DND-41 (cell line): Measurements from ENCODE around the gene ELOA.

ENCODE experiments used
- ATAC-seq: fragments of 200-7000 bp; cut with Tn5 transposase; 3 replicates; pipeline ENCODE4 v1.9.1; 2021; ENCODE audit warnings: low read depth; ENCODE audit not compliant: insufficient read depth
- DNase-seq: peaks from one replicate; pipeline ENCODE4 v3.0.0-alpha.2; 2020
- H2AFZ ChIP-seq: 2 replicates; pipeline ENCODE4 v1.6.0; 2012; ENCODE audit warnings: low read depth, low read length
- H3K27ac ChIP-seq: 2 replicates; pipeline ENCODE4 v1.5.1; 2012; ENCODE audit warnings: low read length, inconsistent platforms
- H3K27me3 ChIP-seq: fragments of 200-600 bp; sonication (generic); 2 replicates; pipeline ENCODE4 v1.6.0; 2012; ENCODE audit warnings: low read length, mild to moderate bottlenecking, inconsistent platforms; ENCODE audit not compliant: insufficient read depth, poor library complexity
- H3K36me3 ChIP-seq: 2 replicates; pipeline ENCODE4 v1.5.1; 2012; ENCODE audit warnings: low read length, inconsistent platforms; ENCODE audit not compliant: insufficient read depth
- H3K4me1 ChIP-seq: 2 replicates; pipeline ENCODE4 v1.5.1; 2012; ENCODE audit warnings: mild to moderate bottlenecking, low read length; ENCODE audit not compliant: insufficient read depth
- H3K4me2 ChIP-seq: 2 replicates; pipeline ENCODE4 v1.6.0; 2012; ENCODE audit warnings: mild to moderate bottlenecking, moderate library complexity, low read length, inconsistent platforms; ENCODE audit not compliant: insufficient read depth
- H3K4me3 ChIP-seq, 2 experiments: fragments of 200-600 bp in 1 of 2; shearing (Covaris generic) in 1 of 2; 2 replicates each; pipeline ENCODE4 v1.5.1; 2012 to 2016; ENCODE audit warnings: inconsistent platforms in 2 of 2, low read length in 2 of 2, mild to moderate bottlenecking in 2 of 2, low read depth in 1 of 2, moderate library complexity in 1 of 2
- H3K79me2 ChIP-seq: 2 replicates; pipeline ENCODE4 v1.6.0; 2012; ENCODE audit warnings: low read length, inconsistent platforms; ENCODE audit not compliant: insufficient read depth
- H3K9ac ChIP-seq: 2 replicates; pipeline ENCODE4 v1.6.0; 2012; ENCODE audit warnings: low read depth, mild to moderate bottlenecking, inconsistent platforms, low read length, moderate library complexity
- H3K9me3 ChIP-seq: 2 replicates; pipeline ENCODE4 v1.5.1; 2012; ENCODE audit warnings: low read length, moderate library complexity, mild to moderate bottlenecking, inconsistent platforms; ENCODE audit not compliant: insufficient read depth, severe bottlenecking
- H4K20me1 ChIP-seq: 2 replicates; pipeline ENCODE4 v1.6.0; 2012; ENCODE audit warnings: low read length; ENCODE audit not compliant: insufficient read depth
- EZH2 ChIP-seq: IDR thresholded peaks from 3 replicates; pipeline ENCODE4 v1.6.1; 2012; ENCODE audit warnings: borderline replicate concordance, low read depth, mild to moderate bottlenecking, moderate library complexity, low read length, inconsistent platforms; ENCODE audit not compliant: severe bottlenecking
- TF ChIP-seq, protein P1 (sequence below): IDR thresholded peaks from 2 replicates; pipeline ENCODE4 v1.5.1; 2012; ENCODE audit warnings: borderline replicate concordance, low read length, moderate library complexity, mild to moderate bottlenecking; ENCODE audit not compliant: poor library complexity, severe bottlenecking; ENCODE audit errors: extremely low read depth

Gene ELOA

DNA sequence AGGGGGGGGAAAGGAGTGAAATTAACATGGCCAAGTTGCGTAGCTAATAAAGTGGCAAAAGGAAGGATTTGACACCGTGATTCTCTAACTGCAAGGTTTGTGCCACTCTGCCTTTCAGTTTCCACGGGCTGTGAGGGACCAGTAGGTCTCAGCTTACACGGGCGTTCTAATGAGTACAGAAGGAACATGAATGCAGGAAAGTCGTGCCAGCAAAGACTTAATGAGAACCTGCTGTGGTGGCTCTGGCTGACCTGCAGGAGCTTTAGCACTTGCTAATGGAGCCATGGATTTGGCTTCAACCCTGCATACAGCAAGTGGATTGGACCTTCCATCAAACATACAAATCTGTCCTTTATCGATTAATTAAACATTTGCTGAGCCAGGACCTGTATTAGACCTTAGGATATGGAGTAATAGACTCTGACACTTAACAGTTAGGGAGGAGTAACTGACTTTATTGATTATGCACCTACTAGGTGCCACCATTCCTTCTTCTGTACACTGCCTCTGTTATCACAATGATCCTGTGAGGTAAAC lies 19.8 kb downstream of the ELOA start:
- Histone ChIP-seq H3K4me1 (no peaks in the 10 kb centered on the region), H2AFZ (no peak overlapping the region), H4K20me1 (peaks cover 6% of the 10 kb centered on the region), H3K9me3 (no peaks in the 10 kb centered on the region), H3K9ac (no peak overlapping the region), H3K4me2 (no peak overlapping the region), H3K79me2 (no peaks in the 10 kb centered on the region), H3K36me3 (peaks cover 63% of the 10 kb centered on the region), H3K4me3 (no peak overlapping the region), H3K27me3 (no peaks in the 10 kb centered on the region), H3K27ac (no peak overlapping the region)
- TF ChIP-seq, protein P1, sequence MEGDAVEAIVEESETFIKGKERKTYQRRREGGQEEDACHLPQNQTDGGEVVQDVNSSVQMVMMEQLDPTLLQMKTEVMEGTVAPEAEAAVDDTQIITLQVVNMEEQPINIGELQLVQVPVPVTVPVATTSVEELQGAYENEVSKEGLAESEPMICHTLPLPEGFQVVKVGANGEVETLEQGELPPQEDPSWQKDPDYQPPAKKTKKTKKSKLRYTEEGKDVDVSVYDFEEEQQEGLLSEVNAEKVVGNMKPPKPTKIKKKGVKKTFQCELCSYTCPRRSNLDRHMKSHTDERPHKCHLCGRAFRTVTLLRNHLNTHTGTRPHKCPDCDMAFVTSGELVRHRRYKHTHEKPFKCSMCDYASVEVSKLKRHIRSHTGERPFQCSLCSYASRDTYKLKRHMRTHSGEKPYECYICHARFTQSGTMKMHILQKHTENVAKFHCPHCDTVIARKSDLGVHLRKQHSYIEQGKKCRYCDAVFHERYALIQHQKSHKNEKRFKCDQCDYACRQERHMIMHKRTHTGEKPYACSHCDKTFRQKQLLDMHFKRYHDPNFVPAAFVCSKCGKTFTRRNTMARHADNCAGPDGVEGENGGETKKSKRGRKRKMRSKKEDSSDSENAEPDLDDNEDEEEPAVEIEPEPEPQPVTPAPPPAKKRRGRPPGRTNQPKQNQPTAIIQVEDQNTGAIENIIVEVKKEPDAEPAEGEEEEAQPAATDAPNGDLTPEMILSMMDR: no peak
- TF ChIP-seq EZH2: no peak
- ATAC-seq (no peak), DNase-seq (no peak)

DNA sequence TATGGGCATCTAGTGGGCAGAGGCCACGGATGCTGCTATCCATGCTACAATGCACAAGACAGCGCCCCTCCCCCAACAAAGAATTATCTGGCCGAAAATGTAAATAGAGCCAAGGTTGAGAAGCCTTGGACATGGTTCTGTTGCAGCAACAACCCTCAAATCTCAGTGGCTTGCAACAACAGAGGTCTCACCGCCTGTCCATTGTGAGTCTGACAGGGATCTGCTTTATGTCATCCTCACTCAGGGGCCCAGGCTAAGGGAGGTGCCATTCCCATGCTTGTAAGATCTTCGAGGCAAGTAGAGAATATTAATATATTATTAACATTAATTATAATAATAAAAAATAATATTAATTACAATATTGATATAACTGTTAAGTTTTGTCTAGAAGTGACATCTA lies 25.5 kb downstream of the ELOA start:
- DNase-seq: no peak
- ATAC-seq: no peak
- peaks cover 30% of the 10 kb centered on the region for H3K36me3 ChIP-seq
- no peaks in the 10 kb centered on the region for H3K27me3 ChIP-seq
- no peaks in the 10 kb centered on the region for H3K9me3 ChIP-seq
- peaks cover 8% of the 10 kb centered on the region; the same call in 1 of the 2 replicates for H3K4me1 ChIP-seq
- no peak for TF ChIP-seq EZH2
- TF ChIP-seq, protein P1: no peak
- no peak overlapping the region for H3K4me2 ChIP-seq
- no peaks in the 10 kb centered on the region; the same call in 1 of the 2 replicates for H4K20me1 ChIP-seq
- H3K9ac ChIP-seq: no peak overlapping the region
- no peaks in the 10 kb centered on the region for H3K79me2 ChIP-seq
- H3K4me3 ChIP-seq: no peak overlapping the region
- no peak overlapping the region for H2AFZ ChIP-seq
- H3K27ac ChIP-seq: no peak overlapping the region

DNA sequence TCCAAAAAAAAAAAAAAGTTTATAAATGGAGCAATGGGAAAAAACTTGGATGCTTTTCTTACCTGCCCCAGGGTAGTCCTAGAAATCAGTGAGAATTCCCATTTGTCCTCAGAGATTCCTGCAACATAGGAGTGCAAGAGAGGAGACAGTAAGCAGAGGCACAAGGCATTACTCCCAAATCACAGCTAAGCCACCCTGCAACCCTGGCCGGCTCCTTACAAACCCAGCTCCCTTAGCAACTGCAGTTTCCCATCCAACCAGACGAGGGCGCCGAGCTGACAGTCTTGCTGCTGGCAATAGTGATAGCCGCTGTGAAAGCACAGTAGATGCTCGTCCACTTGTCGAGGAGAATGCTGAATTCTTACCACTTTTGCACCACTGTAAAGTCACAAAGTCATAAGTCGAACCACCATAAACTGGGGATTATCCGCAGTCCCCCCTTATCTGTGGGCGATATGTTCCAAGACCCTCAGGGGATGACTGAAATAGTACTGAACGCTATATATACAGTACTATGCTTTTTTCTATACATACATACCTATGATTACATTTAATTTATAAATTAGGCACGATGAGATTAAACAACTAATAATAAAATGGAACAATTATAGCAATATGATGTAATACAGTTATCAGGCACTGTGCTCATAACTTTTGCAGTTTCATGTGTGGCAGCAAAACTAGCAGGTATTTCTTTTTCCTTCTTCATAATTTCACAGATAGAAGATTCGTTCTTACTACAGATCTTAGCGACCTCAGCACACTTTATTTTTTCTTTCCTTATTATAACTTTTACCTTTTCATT lies 29.0 kb downstream of the ELOA start:
- Histone ChIP-seq H3K4me1 (peaks cover 15% of the 10 kb centered on the region), H3K27me3 (no peaks in the 10 kb centered on the region), H2AFZ (peak overlapping the region; percentile 66), H4K20me1 (no peaks in the 10 kb centered on the region), H3K9ac (no peak overlapping the region), H3K36me3 (peaks cover 19% of the 10 kb centered on the region), H3K4me3 (no peak overlapping the region), H3K27ac (no peak overlapping the region), H3K4me2 (peak overlapping the region; percentile 54; the same call in 1 of the 2 replicates), H3K9me3 (no peaks in the 10 kb centered on the region), H3K79me2 (peaks cover 13% of the 10 kb centered on the region)
- no peak for TF ChIP-seq EZH2
- TF ChIP-seq, protein P1: peak; percentile 99
- ATAC-seq (peak; percentile 98), DNase-seq (peak; percentile 86)
